ENCODE results near the gene PREB. TPM values are rescaled to one million over a fixed set of nuclear protein-coding genes. Genes with fewer than 3 reads are reported as not detected.

PREB gene, protein sequence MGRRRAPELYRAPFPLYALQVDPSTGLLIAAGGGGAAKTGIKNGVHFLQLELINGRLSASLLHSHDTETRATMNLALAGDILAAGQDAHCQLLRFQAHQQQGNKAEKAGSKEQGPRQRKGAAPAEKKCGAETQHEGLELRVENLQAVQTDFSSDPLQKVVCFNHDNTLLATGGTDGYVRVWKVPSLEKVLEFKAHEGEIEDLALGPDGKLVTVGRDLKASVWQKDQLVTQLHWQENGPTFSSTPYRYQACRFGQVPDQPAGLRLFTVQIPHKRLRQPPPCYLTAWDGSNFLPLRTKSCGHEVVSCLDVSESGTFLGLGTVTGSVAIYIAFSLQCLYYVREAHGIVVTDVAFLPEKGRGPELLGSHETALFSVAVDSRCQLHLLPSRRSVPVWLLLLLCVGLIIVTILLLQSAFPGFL
- 44.5 and 53.3 TPM in 2 replicates for total RNA-seq

DNA sequence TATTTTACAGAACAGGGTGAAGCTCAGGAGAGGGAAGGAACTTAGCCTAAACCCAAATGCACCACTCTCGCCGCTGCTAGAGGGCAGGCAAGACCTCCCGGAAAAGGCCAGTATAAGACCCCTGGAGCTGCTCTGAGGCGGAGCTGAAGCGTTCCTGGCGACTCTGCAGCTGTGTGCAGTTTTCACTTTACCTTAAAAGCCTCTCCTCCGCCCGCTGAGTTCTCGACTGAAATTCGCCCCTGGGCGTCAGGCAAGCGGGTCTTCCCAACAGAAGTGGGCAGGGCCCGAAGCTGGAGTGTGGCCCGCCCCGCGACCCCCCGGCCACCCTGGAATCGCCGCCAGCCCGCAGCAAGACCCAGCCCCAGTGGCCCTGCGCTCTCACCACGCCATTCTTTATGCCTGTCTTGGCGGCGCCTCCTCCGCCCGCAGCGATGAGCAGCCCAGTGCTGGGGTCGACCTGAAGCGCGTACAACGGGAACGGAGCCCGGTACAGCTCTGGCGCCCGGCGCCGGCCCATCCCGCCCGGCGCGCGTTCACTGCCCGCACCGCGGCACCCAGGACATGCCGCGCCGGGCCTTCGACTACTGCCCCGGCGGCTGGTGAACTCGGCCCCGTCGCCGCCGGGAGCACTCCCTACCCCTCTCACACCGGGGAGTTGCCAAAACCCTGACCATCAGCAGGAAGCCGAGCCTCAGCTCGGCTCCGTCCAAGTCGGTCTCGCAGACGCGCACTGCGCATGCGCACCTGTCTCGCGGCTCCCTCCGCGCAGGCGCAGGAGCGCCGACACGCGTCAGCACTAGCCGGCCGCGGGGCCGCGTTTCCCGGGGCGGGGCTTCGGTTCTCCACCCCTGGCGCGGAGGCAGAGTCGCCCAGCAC lies at the start of gene PREB:
Gene PREB (minus strand): TSS at position 732 of the 876 bp plus-strand sequence. CDS start 215 bp downstream, at position 517.

GRCh38 chr2:27148801-27149439 lies 14.5 kb upstream of the PREB start, which contains the start of gene TCF23:
Gene TCF23, plus strand, starts transcription at chr2:27149004. Its CDS starts 130 bp downstream, at chr2:27149134.

GRCh38 chr2:27139310-27139709 lies 4.9 kb upstream of the PREB start, which contains the start of gene PRR30:
Gene PRR30, minus strand, starts transcription at chr2:27139410. Its CDS starts 1,081 bp downstream, at chr2:27138329.

DNA sequence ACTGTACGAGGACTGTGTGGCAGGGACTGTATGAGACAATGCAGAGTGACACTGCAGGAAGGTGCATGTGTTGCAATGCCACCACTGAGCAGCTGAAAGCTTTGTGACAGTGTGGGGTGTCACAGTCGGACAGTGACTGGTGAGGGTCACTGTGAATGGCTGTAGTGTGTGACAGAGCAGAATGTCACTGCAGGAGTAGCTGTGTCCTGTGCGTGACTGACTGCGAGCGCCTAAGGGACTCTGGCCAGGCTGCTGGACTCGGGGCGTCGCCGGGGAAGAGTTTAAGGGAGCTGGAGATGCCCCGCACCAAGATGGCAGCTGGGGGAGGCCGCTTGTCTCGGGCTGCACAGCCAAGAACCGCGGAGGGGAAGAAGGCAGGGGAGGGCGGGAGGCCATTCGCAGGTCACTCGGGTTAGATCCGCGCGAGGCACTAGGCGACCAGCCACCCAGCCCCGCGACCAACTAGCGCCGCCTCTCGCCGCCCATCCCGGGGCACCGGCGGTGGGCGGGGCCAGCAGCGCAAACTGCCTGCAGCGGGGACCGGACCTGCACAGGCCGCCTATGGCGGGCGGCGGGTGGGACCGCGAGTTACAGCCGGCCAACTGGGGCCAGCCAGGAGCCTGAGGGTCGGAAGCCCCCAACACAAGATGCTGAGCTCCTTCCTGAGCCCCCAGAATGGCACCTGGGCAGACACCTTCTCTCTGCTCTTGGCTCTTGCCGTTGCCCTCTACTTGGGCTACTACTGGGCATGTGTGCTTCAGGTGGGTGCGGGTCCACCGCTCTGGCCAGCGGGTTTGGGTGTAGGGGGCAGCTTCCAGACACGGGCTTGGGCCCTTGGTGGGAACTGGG lies 10.9 kb downstream of the PREB start, which contains the start of gene ABHD1:
Gene ABHD1 (plus strand): TSS at position 514 of the 849 bp plus-strand sequence. CDS start 134 bp downstream, at position 648.

DNA sequence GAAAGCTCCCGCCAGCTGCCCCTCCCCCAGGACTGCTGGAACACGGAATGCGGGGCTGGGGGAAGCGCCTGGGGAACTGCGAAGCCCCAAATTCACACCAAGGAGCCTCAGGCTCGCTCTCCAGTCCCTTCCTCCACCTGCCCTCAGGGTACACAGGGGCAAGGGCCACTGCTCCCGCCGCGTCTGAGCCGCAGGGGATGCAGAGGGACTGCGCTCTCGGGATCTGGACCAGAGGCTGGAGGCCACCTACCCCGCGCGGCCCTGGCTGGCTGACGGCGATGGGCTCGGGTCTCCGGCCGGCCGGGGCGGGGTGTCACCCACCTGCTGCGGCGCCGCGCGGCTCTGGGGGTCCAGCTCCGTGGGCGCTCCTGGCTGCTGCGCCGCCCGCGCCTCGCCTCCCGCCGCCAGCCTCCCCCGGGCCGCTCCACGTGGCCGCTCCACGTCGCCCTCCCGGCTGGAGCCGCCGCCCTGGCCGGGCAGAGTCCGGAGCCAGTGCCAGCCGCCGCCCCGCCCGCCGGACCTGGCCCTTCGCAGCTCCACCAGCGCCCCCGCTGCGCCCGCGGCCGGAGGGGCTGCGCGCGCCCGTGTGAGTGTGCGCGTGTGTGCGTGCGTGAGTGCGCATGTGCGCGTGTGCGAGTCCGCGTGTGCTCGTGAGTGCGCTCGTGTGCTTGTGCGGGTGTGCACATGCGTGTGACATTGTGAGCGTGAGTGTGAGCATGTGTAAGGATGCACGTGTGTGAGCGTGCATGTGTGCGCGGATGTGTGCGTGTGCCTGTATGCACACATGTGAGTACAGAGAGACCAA lies 15.7 kb downstream of the PREB start, which contains the start of gene CGREF1:
Gene CGREF1 (minus strand): TSS at position 604 of the 805 bp plus-strand sequence. CDS start 14,762 bp downstream, outside the sequence.

DNA sequence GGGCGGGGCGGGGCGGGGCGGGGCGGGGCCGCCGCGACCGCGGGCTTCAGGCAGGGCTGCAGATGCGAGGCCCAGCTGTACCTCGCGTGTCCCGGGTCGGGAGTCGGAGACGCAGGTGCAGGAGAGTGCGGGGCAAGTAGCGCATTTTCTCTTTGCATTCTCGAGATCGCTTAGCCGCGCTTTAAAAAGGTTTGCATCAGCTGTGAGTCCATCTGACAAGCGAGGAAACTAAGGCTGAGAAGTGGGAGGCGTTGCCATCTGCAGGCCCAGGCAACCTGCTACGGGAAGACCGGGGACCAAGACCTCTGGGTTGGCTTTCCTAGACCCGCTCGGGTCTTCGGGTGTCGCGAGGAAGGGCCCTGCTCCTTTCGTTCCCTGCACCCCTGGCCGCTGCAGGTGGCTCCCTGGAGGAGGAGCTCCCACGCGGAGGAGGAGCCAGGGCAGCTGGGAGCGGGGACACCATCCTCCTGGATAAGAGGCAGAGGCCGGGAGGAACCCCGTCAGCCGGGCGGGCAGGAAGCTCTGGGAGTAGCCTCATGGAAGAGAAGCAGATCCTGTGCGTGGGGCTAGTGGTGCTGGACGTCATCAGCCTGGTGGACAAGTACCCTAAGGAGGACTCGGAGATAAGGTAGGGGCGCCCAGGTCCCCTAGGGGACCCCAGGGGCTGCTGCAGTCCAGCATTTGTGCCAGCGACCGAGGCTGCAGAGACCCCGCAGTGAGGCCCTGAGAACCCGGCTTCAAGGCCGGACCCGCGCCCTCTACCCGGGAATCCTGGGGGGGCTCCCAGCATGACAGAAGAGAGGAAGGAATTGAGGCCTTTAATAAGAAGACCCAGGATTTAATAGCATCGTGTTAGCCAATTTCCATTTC lies 47.5 kb downstream of the PREB start, which contains the start of gene KHK:
Gene KHK (plus strand): TSS at position 49 of the 870 bp plus-strand sequence. CDS start 488 bp downstream, at position 537.

Other genes starting within 250 kb of the PREB start
- 2.8 and 2.9 TPM in 2 replicates for gene MAPRE3, start 164.0 kb downstream of the PREB start, total RNA-seq
- gene TMEM214, start 101.7 kb downstream of the PREB start, total RNA-seq, result 16.3 and 23.1 TPM in 2 replicates
- 14.9 and 19.7 TPM in 2 replicates for gene AGBL5, start 83.0 kb downstream of the PREB start, total RNA-seq
- 560 and 905 TPM in 2 replicates for gene OST4, start 63.0 kb downstream of the PREB start, total RNA-seq
- gene EMILIN1, start 56.0 kb downstream of the PREB start, total RNA-seq, result 137 and 184 TPM in 2 replicates
- 0.56 and 0.96 TPM in 2 replicates for gene KHK, start 47.9 kb downstream of the PREB start, total RNA-seq
- gene CGREF1, start 15.5 kb downstream of the PREB start, total RNA-seq, result 5.0 and 14.9 TPM in 2 replicates
- under 0.01 and 0.28 TPM in 2 replicates for gene ABHD1, start 10.8 kb downstream of the PREB start, total RNA-seq
- gene PRR30, start 4.8 kb upstream of the PREB start, total RNA-seq, result not detected in 2 replicates
- gene TCF23, start 14.4 kb upstream of the PREB start, total RNA-seq, result not detected in 2 replicates
- 136 and 240 TPM in 2 replicates for gene ATRAID, start 77.4 kb upstream of the PREB start, total RNA-seq
- 14.9 and 30.3 TPM in 2 replicates for gene SLC5A6, start 77.6 kb upstream of the PREB start, total RNA-seq
- gene CAD, start 82.7 kb upstream of the PREB start, total RNA-seq, result 22.6 and 47.9 TPM in 2 replicates
- under 0.01 and 0.19 TPM in 2 replicates for gene SLC30A3, start 128.4 kb upstream of the PREB start, total RNA-seq
- gene DNAJC5G, start 140.8 kb upstream of the PREB start, total RNA-seq, result not detected in 2 replicates
- gene TRIM54, start 147.8 kb upstream of the PREB start, total RNA-seq, result under 0.01 TPM in 1 of 2 replicates, not detected in the other
- gene UCN, start 173.8 kb upstream of the PREB start, total RNA-seq, result 0.38 and 1.1 TPM in 2 replicates
- gene MPV17, start 188.5 kb upstream of the PREB start, total RNA-seq, result 56.2 and 77.5 TPM in 2 replicates
- gene GTF3C2, start 222.1 kb upstream of the PREB start, total RNA-seq, result 14.1 and 19.2 TPM in 2 replicates
- gene EIF2B4, start 235.7 kb upstream of the PREB start, total RNA-seq, result 21.7 and 50.4 TPM in 2 replicates
- 137 and 174 TPM in 2 replicates for gene SNX17, start 236.0 kb upstream of the PREB start, total RNA-seq
- 6.8 and 7.1 TPM in 2 replicates for gene ZNF513, start 246.1 kb upstream of the PREB start, total RNA-seq